GM12891 (cell line): ENCODE results near the gene FN3K.

Source experiments
- PAX5 ChIP-seq: IDR thresholded peaks from 2 replicates; pipeline ENCODE4 v1.6.1; 2011; ENCODE audit warnings: low read length, moderate library complexity, mild to moderate bottlenecking; ENCODE audit not compliant: insufficient read depth, severe bottlenecking
- POLR2A ChIP-seq: IDR thresholded peaks from 2 replicates; pipeline ENCODE4 v1.6.1; 2011; ENCODE audit warnings: low read depth, low read length, control low read depth
- POLR2AphosphoS5 ChIP-seq: IDR thresholded peaks from 2 replicates; pipeline ENCODE4 v1.6.1; 2011; ENCODE audit warnings: low read depth, low read length, control low read depth
- POU2F2 ChIP-seq: IDR thresholded peaks from 2 replicates; pipeline ENCODE4 v1.6.1; 2011; ENCODE audit warnings: low read depth, mild to moderate bottlenecking, control low read depth, low read length, moderate library complexity
- SPI1 ChIP-seq: IDR thresholded peaks from 2 replicates; pipeline ENCODE4 v1.6.1; 2011; ENCODE audit warnings: low read depth, low read length, control low read depth
- TAF1 ChIP-seq: IDR thresholded peaks from 2 replicates; pipeline ENCODE4 v1.6.1; 2011; ENCODE audit warnings: low read depth, low read length, control low read depth

DNA sequence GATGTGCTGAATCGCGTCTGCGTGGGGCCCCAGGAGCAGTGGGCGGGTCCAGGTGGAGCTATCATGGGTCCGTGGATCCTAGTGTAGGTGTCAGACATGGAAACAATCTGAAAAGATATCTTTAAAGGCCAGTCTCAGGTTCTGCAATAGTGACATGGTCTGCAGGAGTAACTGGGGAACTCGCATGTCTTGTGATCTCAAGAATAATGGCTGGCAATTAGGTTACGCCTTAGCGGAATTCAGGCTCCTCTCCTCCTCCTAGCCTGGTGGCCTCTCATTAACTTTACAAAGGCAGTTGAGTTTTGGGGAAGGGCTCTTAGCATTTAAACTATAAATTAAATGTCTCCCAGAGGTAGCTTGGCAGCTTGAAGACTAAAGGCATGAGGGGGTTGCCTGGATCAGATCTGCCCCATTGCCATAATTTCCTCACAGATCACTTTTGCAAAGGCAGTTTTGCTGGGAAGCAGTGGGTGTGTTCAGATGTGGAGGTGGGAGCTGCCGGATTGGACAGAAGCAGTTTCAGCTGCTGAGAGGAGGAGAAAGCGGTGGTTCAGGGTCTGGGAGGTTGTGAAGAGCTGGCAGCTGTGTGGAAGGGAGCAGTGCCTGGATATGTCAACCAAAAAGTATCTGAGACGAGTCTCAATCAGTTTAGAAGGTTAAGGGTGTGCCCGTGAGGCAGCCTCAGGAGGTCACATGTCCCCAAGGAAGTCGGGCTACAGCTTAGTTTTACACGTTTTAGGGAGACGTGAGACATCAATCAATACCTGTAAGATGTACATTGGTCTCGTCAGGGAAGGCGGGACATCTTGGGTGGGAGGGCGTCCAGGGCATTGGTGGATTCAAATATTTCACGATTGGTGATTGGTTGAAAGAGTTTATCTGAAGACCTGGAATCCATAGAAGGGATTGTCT lies 19.1 kb downstream of the FN3K start:
- TF ChIP-seq POLR2A: no peak
- no peak for TF ChIP-seq SPI1
- no peak for TF ChIP-seq POLR2AphosphoS5
- no peak for TF ChIP-seq TAF1
- TF ChIP-seq POU2F2: no peak
- no peak for TF ChIP-seq PAX5
